Type B pancreatic cell (in vitro differentiated cells): Measurements from ENCODE around the gene CD4. TPM values are rescaled to one million over a fixed set of nuclear protein-coding genes. Genes with fewer than 3 reads are reported as not detected.
A peak's percentile ranks its signal among the peaks of the same experiment; 100 is the strongest.

ENCODE experiments used
- DNase-seq: peaks from one replicate; pipeline ENCODE4 v3.0.0; 2021; ENCODE audit warnings: mixed read lengths; ENCODE audit not compliant: unreplicated experiment; ENCODE audit errors: extremely low spot score
- H3K27ac Mint-ChIP-seq: 2 replicates; pipeline ENCODE4 v1.8.0; 2021; ENCODE audit warnings: mild to moderate bottlenecking, mixed read lengths
- H3K27me3 Mint-ChIP-seq: 2 replicates; pipeline ENCODE4 v1.8.0; 2021; ENCODE audit warnings: mixed read lengths
- H3K36me3 Mint-ChIP-seq: 2 replicates; pipeline ENCODE4 v1.8.0; 2021; ENCODE audit warnings: mixed read lengths
- H3K4me1 Mint-ChIP-seq: one replicate; pipeline ENCODE4 v1.8.0; 2021; ENCODE audit warnings: mixed read lengths; ENCODE audit not compliant: unreplicated experiment
- H3K4me3 Mint-ChIP-seq: 2 replicates; pipeline ENCODE4 v1.8.0; 2021; ENCODE audit warnings: mild to moderate bottlenecking, mixed read lengths
- H3K9me3 Mint-ChIP-seq: 2 replicates; pipeline ENCODE4 v1.8.0; 2021; ENCODE audit warnings: mixed read lengths
- CTCF ChIP-seq: fragments of 200-600 bp; sonication (generic); conservative IDR thresholded peaks from 2 replicates; pipeline ENCODE4 v1.5.0; 2021; ENCODE audit warnings: antibody characterized with exemption, mild to moderate bottlenecking
- total RNA-seq: library from RNA; stranded (reverse); gene quantifications from 2 replicates; pipeline ENCODE4 v1.2.1, GENCODE V29; 2021; ENCODE audit warnings: low replicate concordance

The CD4 gene
- total RNA-seq, 1 donor from 2014 or later = 0.65 TPM

- no peak for TF ChIP-seq CTCF
- Mint-ChIP-seq H3K27ac (no peak overlapping the region), H3K36me3 (peaks cover 19% of the 10 kb centered on the region), H3K9me3 (no peaks in the 10 kb centered on the region), H3K4me1 (peaks cover 35% of the 10 kb centered on the region), H3K4me3 (no peak overlapping the region), H3K27me3 (peaks cover 48% of the 10 kb centered on the region)
- no peak for DNase-seq
Observed at GRCh38 chr12:6770094-6770493, 19.2 kb upstream of the CD4 start.

- no peak for DNase-seq
- H3K36me3 Mint-ChIP-seq = peaks cover 19% of the 10 kb centered on the region
- peaks cover 48% of the 10 kb centered on the region for H3K27me3 Mint-ChIP-seq
- H3K9me3 Mint-ChIP-seq = no peaks in the 10 kb centered on the region
- H3K4me3 Mint-ChIP-seq = no peak overlapping the region
- no peak overlapping the region for H3K27ac Mint-ChIP-seq
- H3K4me1 Mint-ChIP-seq = peaks cover 30% of the 10 kb centered on the region
- TF ChIP-seq CTCF = no peak
Observed at GRCh38 chr12:6770600-6770999, 18.7 kb upstream of the CD4 start.

GRCh38 chr12:6771091-6771495 is 18.2 kb upstream of the CD4 start:
- Mint-ChIP-seq H3K4me1 (peaks cover 29% of the 10 kb centered on the region), H3K36me3 (peaks cover 21% of the 10 kb centered on the region), H3K27me3 (peaks cover 53% of the 10 kb centered on the region), H3K27ac (peak overlapping the region; percentile 51), H3K9me3 (no peaks in the 10 kb centered on the region), H3K4me3 (peak overlapping the region; percentile 40)
- DNase-seq = no peak
- no peak for TF ChIP-seq CTCF

GRCh38 chr12:6771509-6772330 is 17.6 kb upstream of the CD4 start:
- H3K27me3 Mint-ChIP-seq = peaks cover 59% of the 10 kb centered on the region

GRCh38 chr12:6772331-6772695 is 17.0 kb upstream of the CD4 start, which contains the start of gene LAG3:
Gene LAG3 (plus strand): TSS chr12:6772520. CDS start chr12:6772853, 333 bp downstream.
- H3K27me3 Mint-ChIP-seq = peaks cover 64% of the 10 kb centered on the region
- TF ChIP-seq CTCF = no peak
- DNase-seq = no peak
- no peaks in the 10 kb centered on the region for H3K9me3 Mint-ChIP-seq
- peaks cover 29% of the 10 kb centered on the region for H3K4me1 Mint-ChIP-seq
- H3K27ac Mint-ChIP-seq = peak within 1 kb of the TSS; percentile 30
- peaks cover 23% of the 10 kb centered on the region for H3K36me3 Mint-ChIP-seq
- H3K4me3 Mint-ChIP-seq = peak within 1 kb of the TSS; percentile 38

More at GRCh38 chr12:6771509-6772330, 17.6 kb upstream of the CD4 start:
- Mint-ChIP-seq H3K4me3 (peak overlapping the region; percentile 38), H3K9me3 (no peaks in the 10 kb centered on the region), H3K4me1 (peaks cover 29% of the 10 kb centered on the region), H3K36me3 (peaks cover 23% of the 10 kb centered on the region), H3K27ac (peak overlapping the region; percentile 30)
- DNase-seq = no peak
- TF ChIP-seq CTCF = no peak
